GM21717 (cell line): Measurements from ENCODE around the gene THAP8.

Source experiments
- ATAC-seq: cut with Tn5 transposase; IDR thresholded peaks from one replicate; pipeline ENCODE4 v1.9.1; 2021; ENCODE audit warnings: mild to moderate bottlenecking, moderate library complexity; ENCODE audit not compliant: unreplicated experiment

Gene THAP8

GRCh38 chr19:36030264-36031148 is 23.6 kb downstream of the THAP8 start:
- no peak for ATAC-seq

DNA sequence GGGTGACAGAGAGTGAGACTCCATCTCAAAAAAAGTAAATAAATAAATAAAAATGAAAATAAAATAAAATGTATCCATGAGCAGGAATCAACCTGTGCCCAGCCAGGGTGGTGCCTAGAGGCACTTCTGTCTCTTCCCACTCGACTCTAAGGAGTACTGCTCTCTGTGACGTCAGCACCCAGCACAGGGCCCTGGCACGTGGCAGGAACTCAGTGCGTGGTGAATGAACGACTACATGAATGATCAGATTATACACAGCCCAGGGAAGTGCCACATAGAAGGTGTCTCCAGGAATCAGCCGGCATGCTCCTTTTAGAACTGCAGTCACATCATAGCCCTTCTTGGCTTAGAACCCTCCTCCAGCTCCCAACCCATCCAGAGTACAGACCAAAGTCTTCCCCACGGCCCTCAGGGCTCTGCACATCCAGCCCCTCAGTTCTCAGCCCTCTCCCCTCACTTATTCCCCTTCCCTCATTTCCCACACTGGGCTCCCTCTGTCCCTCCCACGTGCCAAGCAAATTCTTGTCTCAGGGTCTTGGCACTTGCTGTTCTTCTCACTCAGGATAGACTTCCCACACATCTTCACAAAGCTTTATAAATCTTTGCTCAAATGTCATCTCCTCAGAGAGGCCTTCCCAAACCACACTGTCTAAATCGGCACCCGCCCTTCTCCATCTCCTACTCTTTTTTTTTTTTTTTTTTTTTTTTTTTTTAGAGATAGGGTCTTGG is 25.6 kb downstream of the THAP8 start:
- no peak for ATAC-seq

DNA sequence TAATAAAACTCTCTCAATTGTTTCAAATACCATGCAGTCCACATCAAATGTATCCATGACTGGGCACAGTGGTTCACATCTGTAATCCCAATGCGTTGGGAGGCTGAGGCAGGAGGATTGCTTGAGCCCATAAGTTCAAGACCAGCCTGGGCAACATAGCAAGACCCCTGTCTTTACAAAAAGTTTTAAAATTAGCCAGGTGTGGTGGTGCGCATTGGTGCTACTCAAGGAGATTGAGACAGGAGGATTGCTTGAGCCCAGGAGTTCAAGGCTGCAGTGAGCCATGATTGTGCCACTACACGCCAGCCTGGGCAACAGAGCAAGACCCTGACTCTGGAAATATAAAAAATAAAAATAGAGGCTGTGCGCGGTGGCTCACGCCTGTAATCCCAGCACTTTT is 26.4 kb downstream of the THAP8 start:
- ATAC-seq: no peak

DNA sequence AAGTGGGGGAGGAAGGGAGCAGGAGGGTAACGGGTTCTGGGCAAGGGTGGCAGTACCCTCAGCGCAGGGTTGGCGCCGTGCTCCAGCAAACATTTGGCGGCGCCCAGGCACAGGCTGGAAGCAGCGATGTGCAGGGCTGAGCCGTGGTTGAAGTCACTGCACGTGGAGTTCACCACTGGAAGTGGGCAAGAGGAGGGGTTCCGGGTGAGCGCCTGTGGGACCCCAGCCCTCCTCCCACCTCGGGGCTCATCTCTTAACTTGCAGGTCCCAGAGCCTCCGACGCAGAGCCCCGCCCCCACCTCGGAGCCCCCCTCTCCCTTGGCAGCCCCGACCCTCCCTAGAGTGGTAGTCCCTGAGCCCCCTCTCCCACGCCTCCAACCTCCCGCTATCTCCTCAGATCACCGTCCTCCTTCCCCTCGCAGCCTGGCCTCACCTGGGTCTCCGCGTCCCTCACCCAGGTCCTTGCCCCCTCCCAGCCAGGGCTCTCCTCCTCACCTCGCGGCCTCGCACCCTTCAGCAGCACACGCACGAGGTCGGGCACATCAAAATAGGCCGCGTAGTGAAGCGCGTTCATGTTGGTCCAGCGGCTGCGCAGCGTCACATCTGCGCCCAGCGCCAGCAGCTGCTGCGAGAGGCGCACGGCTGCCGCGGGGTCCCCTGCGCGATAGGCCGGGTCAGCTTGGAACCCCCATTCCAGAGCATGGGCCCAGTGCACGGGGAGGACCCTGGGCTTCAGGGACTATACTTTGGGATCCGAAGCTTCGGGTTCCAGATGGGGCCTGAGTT is 27.8 kb downstream of the THAP8 start:
- ATAC-seq: no peak

GRCh38 chr19:36025541-36025940 is 28.5 kb downstream of the THAP8 start:
- no peak for ATAC-seq

- ATAC-seq: no peak
Measured at GRCh38 chr19:36023432-36023831, 30.7 kb downstream of the THAP8 start.

DNA sequence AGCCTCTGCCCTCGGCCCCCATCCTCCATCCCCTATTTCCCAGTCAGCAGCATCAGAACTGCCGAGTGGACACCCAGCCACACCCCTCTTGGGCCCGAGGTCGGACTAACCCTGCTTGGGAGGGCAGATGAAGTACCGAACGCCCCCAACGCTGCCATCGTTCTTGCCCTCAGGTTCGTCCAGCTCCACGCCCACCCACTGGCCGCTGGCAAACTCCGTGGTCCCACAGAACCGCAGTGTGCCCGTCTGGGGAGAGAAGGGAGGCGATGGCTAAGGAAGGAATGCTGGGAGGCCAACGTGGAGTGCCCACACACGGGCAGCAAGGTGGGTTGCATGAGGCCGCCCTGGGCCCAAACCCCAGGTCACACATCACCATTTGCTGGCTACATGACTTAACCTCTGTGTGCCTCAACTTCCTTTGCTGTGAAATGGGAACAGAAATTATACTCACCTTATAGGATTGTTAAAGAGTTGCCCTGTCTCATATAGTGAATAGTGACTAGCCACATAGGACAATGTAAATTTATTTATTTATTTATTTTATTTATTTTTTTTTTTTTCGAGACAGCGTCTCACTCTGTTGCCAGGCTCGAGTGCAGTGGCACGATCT is 34.9 kb downstream of the THAP8 start:
- ATAC-seq: no peak

DNA sequence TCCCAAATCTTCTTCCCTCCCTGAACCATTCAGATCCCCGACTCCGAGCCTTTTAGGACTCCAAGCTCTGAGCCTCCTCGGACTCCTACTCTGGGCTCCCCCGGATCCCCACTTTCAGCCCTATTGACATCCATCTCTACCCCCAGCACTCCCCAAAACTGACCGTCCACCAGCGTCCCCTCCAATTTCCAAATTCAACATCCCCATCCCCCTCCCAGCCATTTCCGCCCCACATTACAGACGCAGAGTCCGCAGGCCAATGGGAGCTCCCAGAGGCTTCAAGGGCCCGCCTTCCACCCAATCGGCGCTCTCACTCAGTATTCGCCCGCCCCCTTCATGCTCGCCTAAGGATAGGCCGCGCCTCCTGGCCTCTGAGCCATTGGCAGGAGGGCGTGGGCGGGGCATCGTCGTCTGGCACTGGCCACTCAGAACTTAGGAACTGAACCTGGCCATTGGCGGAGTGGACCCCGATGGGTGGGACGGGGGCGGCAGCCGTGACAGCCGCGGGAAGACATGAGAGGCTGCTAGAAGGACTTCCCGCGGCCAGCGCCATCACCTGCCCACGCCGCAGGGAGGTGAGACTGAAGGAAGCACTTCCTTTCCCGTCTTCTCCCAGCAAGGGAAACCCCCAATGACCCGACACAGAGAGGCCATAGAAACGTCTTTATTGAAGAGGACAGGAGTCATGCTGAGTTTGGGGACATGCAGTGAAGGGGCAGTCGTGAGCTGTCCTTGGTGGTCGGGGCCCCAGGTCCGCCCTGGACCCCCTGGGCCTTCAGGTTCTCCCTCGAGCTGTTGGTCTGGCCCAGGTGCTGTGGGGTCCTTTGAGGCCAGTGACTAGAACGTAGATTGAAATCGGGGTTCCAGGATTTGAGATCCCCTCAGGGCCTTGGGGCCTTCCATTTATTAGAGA is 39.8 kb downstream of the THAP8 start, which contains the start of gene ALKBH6:
Gene ALKBH6 (minus strand): TSS at position 202 of the 913 bp plus-strand sequence. CDS start 816 bp downstream, outside the sequence.
- peak; percentile 91 for ATAC-seq

DNA sequence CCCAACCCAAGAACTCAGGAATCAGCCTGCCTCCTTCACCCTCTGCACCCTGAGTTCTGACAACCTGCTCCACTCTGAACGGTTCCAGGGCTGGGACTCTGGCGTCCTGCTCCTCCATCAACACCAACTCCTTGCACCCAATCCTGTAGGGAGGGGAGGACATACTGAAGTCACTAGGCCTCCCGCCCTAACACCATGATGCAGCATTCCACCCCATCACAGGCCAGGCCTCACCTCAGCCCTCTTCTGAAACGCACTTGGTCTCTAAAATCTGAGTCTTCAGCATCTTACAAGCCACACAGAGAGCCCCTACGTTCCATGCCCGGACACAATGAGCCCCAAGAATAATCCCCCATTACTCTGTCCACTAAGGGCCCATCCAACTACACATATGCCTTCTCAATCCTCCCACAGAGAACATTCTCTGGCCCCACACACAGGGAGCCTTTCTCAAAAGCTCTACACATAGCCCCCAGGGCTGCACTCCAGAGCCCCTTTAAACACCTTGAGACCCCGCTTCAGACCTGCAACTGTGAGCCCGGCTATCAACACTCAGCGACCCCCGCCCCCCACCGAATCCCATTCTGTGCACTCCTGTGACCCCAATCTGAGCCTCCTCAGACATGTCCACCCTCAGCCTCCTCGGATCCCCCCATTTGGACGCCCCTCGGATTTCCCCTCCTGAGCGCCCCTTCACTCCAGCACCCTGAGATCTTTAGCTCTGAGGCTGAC is 40.6 kb downstream of the THAP8 start:
- no peak for ATAC-seq

DNA sequence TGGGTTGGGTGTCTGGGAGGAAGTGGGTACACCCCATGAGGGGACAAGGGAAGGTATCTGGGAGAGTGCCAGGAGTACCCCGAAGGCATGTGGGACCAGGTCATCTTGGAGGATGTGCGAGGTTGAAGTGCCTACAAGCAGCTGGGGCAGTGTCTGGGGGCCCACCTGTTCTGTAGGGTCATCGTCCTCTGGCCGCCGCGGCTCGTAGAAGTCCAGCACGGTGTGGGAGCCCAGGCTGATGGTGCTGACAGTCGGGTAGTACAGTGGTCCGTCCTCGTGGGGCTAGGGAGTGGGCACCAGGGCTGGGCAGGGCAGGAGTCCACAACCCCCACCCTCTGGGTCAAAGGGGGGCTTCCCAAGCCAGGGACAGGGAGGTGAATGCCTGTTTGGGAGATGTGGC is 43.7 kb downstream of the THAP8 start:
- ATAC-seq: no peak

DNA sequence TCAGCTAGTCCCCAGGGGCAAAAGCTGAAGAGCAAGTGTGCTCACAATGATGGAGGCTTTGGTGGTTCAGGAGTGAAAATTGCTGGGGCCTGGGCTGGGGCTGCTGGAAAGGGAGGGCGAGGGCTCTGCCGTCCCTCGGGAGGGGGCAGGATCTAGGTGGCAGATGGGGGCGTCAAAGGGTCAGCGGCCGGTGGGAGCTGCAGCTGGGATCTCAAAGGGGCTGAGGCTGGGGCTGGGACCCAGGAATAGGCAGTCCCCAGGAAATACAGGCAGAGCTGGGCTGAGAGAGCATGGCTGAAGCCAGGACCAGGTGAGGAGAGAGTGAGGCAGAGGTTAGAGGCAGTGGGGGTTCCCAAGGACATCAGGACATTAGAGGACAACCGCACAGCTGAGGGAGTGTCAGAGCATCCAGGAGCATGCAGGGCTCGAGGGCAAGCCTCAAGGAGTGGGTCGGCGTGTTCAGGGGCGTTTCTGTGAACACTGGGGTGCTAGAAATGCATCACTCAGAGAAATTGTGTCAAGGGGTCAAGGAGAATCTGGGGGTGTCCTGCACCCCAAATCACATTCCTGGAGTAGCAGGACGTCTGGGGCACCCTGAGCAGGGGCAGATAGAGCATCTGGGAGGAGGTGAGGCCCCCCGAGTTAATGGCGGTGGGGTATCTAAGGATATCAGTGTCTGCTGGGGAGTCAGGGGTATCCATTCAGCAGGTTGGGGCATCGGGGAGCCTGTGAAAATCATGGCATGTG is 44.3 kb downstream of the THAP8 start:
- ATAC-seq: no peak

- no peak for ATAC-seq
Measured at GRCh38 chr19:36009220-36009619, 44.9 kb downstream of the THAP8 start.

- no peak for ATAC-seq
Measured at GRCh38 chr19:36008336-36008978, 45.6 kb downstream of the THAP8 start, which contains the start of gene SYNE4. Gene SYNE4 (minus strand): TSS chr19:36008813. CDS start chr19:36008681, 132 bp downstream.

- ATAC-seq: no peak
Measured at GRCh38 chr19:36006955-36007354, 47.1 kb downstream of the THAP8 start.

GRCh38 chr19:36003284-36003683 is 50.8 kb downstream of the THAP8 start:
- no peak for ATAC-seq

- no peak for ATAC-seq
Measured at GRCh38 chr19:36001605-36002004, 52.5 kb downstream of the THAP8 start.

- no peak for ATAC-seq
Measured at GRCh38 chr19:35996777-35997176, 57.3 kb downstream of the THAP8 start.
